ENCODE measurements around the gene RANBP17. TPM values are rescaled to one million over a fixed set of nuclear protein-coding genes. Genes with fewer than 3 reads are reported as not detected.

Gene RANBP17
- total RNA-seq, 4 donors from 2014 or later: 0.38 to 5.1 (median 1.4) TPM

- WGBS, 2 donors: 82% methylated on average over 2 of the region's 2 CpGs
- no peak overlapping the region for H3K4me3 ChIP-seq (ENCODE audit: low read depth, poor library complexity, severe bottlenecking)
- intact Hi-C loops (cut with DNase I; ENCODE audit: low total_unique reads): no loop called here
- no peak for DNase-seq (ENCODE audit: low spot score in 2 of 2)
- TF ChIP-seq POLR2A (IDR thresholded peaks at IDR 0.05): no peak
- TF ChIP-seq, protein P1, sequence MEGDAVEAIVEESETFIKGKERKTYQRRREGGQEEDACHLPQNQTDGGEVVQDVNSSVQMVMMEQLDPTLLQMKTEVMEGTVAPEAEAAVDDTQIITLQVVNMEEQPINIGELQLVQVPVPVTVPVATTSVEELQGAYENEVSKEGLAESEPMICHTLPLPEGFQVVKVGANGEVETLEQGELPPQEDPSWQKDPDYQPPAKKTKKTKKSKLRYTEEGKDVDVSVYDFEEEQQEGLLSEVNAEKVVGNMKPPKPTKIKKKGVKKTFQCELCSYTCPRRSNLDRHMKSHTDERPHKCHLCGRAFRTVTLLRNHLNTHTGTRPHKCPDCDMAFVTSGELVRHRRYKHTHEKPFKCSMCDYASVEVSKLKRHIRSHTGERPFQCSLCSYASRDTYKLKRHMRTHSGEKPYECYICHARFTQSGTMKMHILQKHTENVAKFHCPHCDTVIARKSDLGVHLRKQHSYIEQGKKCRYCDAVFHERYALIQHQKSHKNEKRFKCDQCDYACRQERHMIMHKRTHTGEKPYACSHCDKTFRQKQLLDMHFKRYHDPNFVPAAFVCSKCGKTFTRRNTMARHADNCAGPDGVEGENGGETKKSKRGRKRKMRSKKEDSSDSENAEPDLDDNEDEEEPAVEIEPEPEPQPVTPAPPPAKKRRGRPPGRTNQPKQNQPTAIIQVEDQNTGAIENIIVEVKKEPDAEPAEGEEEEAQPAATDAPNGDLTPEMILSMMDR (IDR thresholded peaks at IDR 0.05): no peak
Observed at GRCh38 chr5:171272996-171273970, 411.5 kb downstream of the RANBP17 start.

GRCh38 chr5:171275841-171276544, 414.2 kb downstream of the RANBP17 start:
- no peak for DNase-seq (ENCODE audit: low spot score in 2 of 2)
- WGBS, 2 donors: 68 to 70% methylated on average over 5 of the region's 5 CpGs
- no peak for TF ChIP-seq POLR2A (IDR thresholded peaks at IDR 0.05)
- TF ChIP-seq, protein P1 (IDR thresholded peaks at IDR 0.05): no peak
- no peak overlapping the region for H3K4me3 ChIP-seq (ENCODE audit: low read depth, poor library complexity, severe bottlenecking)
- intact Hi-C loops (cut with DNase I; ENCODE audit: low total_unique reads): no loop called here

DNA sequence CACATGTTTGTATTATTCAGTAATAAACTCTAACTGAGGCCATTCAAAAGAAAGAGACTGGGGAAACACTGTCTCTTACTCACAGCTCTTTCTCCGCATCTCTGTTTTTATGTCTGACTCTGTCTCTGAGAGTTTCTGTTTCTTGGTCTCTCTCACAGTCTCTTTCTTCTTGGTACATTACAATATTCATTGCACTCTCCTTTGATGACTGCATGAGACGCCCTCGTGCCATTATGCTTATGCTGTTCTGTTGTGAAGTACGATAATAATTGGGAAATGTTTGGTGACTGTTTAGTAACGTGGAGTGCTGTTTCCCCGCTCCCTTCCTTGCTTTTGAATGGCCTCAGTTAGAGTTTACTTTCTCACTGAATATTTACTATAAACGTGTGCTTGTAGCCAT, 421.9 kb downstream of the RANBP17 start:
- no peak for DNase-seq (ENCODE audit: low spot score in 2 of 2)
- intact Hi-C loops (cut with DNase I; ENCODE audit: low total_unique reads): no loop called here
- H3K4me3 ChIP-seq (ENCODE audit: low read depth, poor library complexity, severe bottlenecking): no peak overlapping the region
- TF ChIP-seq POLR2A (IDR thresholded peaks at IDR 0.05): no peak
- TF ChIP-seq, protein P1 (IDR thresholded peaks at IDR 0.05): no peak
- 78 to 85% methylated on average over 7 of the region's 7 CpGs for WGBS, 2 donors

DNA sequence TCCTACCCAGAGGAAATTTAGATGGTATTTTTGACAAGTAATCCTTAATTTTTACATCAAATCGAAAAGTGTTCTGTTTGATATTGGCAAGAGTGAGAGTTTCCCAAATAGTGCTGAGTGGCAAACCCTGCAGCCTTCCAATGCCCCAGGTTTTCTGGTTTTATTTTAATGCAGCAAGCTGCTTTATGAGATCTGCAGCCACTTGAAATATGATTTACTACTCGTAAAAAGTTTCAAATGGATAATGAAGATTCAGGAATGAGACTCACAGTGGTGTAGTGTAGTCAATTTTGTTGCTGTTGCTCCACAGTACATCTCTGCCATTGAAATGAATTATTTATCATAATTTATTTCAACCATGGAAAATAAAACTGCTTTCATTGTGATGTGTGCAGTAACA, 423.6 kb downstream of the RANBP17 start:
- DNase-seq (ENCODE audit: low spot score in 2 of 2): no peak
- intact Hi-C loops (cut with DNase I; ENCODE audit: low total_unique reads): no loop called here
- no peak for TF ChIP-seq POLR2A (IDR thresholded peaks at IDR 0.05)
- TF ChIP-seq, protein P1 (IDR thresholded peaks at IDR 0.05): no peak
- H3K4me3 ChIP-seq (ENCODE audit: low read depth, poor library complexity, severe bottlenecking): no peak overlapping the region
- WGBS, 2 donors: 58 to 75% methylated on average over 2 of the region's 2 CpGs

DNA sequence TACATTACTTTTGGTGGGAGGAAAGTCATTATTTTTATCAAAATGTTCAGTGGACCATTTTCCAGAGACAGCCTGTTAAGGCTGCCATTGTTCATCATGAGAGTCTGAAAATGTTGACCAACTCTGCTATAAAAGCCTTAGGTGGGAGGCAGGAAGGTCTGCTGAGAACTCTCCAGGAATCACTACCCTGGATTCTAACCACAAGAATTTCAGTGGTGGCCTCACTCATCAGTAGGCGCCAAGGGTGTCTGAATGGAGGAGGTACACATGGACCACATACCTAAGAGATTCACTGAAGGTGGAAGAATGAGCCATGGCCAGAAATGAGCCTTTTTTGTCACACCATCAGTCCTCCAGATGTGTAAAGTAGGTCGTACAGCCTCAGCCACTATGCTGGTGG, 426.2 kb downstream of the RANBP17 start:
- no peak for DNase-seq (ENCODE audit: low spot score in 2 of 2)
- WGBS, 2 donors: 86 to 88% methylated on average over 2 of the region's 2 CpGs
- no peak for TF ChIP-seq POLR2A (IDR thresholded peaks at IDR 0.05)
- TF ChIP-seq, protein P1 (IDR thresholded peaks at IDR 0.05): no peak
- no peak overlapping the region for H3K4me3 ChIP-seq (ENCODE audit: low read depth, poor library complexity, severe bottlenecking)
- intact Hi-C loops (cut with DNase I; ENCODE audit: low total_unique reads): no loop called here

Measured in lower leg skin (tissue), 4 donors.